G401.6 (cell line): ENCODE results near the gene SERPINA4.
"Not testable (repeated sequence)": the region's sequence is repeated elsewhere in the genome, so short reads cannot be mapped to it uniquely, and the experiment has no call there.

Experiments used
- FAIRE-seq: peaks from 2 replicates; lab custom pipeline; 2012; peaks lifted over from hg19 to GRCh38; lab: Jason Lieb, UNC

SERPINA4 gene

DNA sequence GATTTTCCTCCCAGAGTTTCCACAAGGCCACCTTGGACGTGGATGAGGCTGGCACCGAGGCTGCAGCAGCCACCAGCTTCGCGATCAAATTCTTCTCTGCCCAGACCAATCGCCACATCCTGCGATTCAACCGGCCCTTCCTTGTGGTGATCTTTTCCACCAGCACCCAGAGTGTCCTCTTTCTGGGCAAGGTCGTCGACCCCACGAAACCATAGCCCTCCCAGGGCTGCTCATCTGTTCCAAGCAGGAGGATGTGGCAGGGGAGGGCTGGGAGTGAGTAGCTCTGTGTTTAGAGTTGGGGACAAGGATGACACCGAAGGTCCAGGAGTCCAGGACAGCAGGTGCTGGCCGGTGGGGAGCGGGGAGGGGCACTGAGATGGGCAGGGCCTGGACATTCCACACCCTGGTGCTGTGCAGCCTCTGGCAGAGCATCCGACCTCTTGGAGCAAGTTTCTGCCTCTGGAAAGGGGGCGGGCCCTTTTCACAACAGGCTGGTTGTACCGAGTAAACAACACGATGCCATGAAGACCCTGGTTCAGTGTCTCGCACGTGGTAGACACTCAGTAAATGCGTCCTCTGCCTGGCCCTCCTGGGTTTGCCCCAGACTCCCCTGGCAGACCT is 8.2 kb downstream of the SERPINA4 start:
- FAIRE-seq, result no peak

DNA sequence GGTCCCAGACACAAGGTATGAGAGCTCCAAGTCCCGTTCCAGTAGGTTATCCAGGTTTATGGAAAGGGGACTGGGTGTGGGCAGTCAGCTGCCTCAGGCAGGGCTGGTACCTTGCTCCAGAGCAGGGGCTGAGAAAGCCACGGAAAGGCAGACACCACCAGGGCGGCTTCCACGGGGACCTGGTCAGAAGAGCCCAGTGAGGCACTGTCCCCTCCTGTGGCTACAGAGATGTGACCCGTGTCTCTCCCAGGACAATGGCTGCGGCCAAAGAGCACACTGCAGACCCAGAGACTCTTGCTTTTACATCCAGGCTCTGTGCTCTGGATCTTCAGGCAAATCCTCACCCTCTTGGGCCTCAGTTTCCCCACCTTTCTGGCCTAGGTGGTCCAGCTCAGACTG is 8.8 kb downstream of the SERPINA4 start:
- no peak for FAIRE-seq

DNA sequence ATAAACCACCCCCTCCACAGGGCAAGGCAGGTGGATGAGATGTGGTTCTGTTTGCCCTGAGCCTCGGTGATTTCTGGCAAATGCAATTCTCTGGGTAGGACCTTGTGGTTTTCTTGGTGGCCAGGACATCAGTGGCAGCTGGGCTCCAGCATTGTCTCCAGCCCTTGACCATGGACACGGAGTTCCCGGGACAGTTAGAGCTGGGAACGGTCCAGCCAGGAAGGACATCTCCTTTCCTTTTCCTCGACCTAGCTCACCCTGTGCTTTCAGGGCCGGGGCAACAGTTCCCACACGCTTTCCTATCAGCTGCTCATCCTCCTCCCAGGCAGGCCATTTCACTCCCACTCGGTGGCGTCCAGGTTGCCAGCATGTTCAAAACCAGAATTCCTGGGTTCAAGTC is 9.2 kb downstream of the SERPINA4 start:
- FAIRE-seq, result no peak

DNA sequence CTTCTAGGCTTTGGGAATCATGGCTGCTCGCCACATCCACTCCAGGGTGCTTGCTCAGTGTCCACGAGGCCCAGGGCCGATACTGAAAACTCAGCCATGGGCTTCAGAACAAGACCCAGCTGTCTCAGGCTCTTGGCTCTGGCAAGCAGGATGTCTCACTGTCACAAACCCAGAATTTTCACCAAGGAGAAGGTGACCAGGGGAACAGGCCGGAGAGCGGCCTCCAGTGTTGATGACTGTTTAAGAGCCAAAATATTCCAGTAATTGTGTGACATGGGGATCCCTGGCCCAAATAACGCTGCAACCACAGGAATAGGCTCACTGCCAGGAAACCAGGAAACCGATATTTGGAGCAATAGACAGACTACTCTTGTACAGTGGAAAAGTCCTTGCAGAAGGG is 10.2 kb downstream of the SERPINA4 start:
- FAIRE-seq, result no peak

DNA sequence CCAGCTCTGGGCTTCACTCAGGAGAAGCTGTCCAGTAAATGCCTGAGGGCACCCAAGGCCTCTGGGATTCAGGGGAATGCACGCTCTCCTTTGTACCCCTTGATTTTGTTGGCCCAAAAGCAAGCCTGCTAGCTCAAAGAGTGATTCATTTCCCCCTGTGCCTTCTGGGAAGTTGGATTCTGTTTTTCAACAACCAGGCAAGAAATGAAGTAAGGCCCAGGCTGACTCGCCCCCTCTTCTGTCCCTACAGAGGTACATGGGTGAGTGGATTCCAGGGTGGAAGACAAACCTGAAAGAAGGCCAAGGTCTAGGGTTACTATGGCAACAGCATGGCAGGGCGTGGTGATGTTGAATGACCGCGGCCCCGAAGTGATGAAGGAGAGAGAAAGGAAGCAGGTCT is 10.7 kb downstream of the SERPINA4 start:
- no peak for FAIRE-seq

DNA sequence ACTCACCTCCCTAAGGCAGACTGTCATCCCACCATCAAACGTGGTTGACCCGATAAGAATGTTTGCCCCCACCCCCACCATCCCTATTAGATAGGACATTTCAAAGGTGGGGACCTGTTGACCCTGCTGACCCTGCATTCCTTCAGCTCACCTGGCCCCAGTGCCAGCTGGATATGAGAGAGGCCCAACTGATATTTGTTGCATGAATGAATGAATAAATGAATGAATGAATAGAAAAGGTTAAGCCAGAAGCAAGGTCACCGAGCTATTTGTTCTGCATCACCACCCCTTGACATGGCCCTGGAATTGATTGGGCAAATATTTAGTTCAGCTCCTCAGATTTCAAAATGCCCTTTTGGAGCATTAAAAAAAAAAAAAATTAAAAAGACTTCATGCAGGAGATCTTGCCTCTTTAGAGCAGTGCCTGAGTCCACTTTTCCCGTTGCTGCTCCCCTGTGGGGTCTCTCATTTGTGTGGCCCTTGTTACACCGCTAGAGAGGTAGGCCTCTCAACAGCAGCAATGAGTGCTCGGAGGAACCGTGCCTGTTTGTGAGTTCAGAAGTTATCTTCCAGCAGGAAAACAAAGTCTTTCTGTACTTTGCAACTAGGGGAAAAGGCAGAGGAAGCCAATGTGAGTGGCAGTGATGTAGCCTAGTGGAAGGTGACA is 11.5 kb downstream of the SERPINA4 start:
- no peak for FAIRE-seq

DNA sequence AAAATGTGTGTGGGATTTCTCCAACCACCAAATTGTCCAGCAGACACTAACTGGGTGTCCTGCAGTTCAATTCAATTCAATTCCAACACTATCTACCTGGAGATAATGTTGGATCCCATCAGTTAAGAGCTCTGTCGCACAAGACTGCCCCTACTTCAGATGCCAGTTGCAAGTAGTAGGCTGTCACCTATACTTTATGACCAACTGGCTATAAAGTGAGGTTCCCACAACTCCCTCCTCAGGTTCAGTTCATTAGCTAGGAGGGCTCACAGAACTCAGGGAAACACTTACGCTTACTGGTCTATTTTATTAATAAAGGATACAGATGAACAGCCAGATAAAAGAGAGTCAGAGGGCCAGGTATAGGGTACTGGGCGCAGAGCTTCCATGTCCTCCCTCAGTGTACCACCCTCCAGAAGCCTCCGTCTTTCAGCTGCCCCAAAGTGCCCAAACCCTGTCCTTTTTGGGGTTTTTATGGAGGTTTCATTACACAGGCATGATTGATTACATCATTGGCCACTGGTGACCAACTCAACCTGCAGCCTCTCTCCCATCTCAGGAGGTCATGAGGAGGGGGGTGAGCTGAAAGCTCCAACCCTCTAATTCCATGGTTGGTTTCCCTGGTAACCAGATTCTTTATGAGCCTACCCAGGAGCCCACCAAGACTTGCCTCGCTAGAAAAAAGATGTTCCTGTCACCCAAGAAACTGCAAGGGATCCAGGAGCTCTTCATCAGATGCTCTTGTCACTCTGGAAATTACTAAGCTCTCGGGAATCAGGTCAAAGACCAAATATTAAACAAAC is 12.4 kb downstream of the SERPINA4 start:
- no peak for FAIRE-seq

DNA sequence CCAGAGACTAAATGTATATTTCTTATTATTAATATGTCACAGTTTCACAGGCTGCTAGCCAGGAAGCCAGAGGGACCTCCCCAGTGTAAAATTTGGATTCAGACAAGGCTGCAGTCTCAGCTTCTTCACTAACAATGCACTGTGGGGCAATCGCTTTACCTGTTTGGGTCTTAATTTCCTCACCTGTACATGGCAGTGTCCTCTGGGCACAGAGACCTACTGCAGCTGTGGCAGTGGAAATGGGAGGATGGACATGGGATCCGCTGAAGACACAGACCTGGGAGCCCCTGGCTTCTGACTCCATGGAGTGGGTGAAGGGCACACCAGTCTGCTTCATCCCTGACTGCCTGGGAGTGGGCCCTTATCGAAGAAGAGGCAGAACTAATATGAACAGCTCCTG is 13.1 kb downstream of the SERPINA4 start:
- no peak for FAIRE-seq

DNA sequence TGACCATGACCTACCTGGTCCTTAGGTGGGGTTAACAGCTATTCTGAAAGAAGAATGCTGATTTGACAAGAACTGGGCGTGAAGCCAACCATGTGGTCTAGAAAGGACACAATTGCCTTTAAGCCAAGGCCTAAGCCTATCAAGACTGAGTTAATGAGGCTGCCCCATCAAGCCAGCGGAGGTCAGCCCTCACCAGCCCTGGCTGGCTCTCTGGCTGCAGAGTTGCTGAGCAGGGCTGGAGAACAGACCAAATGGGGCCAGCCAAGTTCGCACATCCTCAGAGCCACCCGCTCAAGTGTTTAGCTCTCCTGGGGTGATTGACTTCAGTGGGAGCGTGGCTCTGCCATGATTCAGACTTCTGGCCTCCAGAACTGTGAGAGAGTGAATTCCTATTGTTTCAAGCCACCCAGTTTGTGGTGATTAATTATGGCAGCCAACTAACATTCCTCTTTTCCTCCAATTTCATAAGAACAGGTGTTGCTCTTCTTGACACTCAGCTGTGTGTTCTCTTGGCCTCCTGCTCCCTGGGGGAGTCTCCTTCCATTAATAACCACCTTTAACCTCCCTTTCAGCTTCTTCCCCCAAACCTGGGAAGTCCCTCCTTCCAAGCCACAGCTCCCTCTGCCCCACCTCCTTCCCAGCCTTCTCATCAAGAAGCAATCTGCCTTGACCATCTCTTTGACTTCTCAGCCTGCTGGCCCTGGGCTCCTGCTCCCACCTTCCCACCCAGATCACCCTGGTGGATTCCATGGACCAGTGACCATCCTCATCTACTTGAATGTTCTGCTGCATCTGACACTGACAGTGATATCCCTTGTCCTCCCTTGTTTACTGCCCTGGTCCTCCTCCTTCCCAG is 14.7 kb downstream of the SERPINA4 start:
- no peak for FAIRE-seq

DNA sequence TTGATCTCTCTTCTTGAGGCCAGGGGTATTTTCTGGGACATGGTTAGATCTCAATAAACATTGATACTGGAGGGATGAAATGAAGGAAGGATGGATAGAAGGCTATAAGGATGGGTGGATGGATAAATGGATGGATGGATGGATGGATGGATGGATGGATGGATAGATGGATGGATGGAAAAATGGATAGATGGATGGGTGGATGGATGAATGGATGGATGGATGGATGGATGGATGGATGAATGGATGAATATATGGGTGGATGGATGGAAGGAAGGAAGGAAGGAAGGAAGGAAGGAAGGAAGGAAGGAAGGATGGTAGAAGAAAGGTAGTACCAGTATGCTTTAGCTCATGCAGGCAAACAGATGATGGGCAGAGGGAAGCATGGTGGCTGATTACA is 16.2 kb downstream of the SERPINA4 start:
- FAIRE-seq, result not testable (repeated sequence)

DNA sequence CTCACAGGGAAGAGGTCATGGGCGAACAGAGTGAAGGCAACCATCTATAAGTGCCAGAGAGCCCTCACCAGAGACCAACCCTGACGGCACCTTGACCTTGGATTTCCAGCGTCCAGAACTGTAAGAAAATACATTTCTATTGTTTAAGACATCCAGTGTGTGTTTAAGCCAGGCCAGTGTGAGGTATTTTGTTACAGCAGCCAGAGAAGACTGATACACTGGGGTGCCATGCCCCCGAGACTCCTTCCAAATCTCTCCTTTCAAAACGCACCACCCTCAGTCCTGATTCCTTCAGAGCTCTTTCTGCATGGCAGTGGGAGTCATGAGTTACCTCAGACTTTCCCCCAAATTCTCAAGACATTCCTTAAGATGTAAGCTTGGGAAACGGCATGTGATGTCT is 17.5 kb downstream of the SERPINA4 start:
- no peak for FAIRE-seq

DNA sequence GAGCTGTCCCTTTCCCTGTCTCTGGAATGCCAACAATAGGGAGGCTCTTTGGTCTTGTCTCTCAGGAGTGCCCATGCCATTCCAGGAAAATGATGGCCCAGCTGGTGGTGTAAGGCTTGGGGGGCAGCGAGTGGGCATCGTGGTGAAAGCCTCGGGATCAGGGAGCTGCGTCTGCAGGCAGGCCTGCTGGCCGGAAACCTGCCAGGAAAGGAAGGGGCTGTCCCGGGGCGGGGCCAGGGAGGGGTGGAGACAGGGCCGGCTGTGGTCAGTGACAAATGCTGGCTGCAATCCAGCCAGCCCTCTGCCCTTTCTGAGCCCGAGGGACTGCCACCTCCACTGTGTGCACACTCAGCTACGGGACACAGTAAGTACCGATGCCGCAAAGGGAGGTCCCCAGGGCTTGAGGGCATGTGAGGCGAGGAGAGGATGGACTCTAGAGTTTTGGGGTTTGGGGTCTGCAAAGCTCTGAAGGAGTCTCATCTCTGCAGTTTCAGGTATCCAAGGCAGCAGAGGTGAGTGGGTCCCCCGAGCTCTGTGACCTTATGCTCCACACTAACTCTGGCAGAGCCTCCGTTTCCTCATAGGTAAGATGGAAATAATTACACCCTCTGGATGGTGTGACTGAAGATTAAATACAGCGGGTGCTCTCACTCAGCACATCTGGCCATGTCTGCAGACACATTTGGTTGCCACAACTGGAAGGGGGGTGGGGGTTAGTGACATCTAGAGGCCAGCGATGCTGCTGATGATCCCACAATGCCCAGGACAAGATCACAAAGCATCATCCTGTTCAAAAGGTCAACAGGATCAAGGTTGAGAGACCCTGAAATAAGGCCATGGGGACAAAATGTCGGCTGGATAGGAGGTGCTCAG is 20.1 kb downstream of the SERPINA4 start, which contains the start of gene SERPINA5:
Gene SERPINA5 (plus strand): TSS at position 300 of the 873 bp plus-strand sequence. CDS start 5,937 bp downstream, outside the sequence.
- FAIRE-seq, result no peak

DNA sequence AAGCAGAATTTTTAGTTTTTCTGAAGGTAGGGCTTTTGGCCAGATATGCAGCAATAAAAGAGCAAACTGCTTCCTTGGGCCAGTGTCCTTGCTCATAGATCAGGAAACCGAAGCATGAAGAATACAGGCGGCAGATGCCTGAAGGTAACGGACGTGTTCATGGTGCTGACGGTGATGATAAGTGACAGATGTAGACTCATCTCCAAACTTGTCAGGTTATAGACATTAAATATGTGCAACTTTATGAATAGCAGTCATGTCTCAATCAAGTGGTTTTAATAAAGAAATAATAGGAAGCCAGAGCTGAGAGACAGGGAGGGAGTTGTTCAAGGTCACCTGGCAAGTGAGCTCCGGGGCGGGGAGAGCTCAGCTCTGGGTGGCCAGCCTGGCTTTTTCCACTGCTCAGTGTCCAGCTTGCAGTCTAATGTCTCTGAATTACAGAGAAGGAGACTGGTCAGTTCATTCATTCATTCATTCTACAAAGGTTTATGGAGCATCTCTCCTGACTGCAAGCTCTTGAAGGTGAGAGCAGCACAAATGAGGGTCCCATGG is 21.0 kb downstream of the SERPINA4 start:
- no peak for FAIRE-seq

DNA sequence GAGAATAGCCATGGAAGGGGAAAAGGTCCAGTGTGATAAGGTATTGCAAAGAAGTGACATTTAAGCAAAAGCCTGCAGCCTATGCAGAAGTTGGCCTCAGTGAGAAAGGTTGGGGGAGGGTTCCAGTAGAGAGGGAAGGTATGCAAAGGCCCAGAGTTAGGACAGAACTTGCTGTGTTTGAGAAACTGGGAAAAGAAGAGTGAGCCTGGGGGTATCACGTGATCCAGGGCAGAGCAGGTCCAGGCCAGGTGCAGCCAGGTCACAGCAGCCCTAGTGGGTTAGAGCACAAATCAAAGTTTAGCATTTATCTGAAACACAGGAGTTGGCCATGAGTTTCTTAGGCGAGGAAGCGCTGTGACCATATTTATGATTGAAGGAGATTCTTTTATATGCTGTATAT is 21.6 kb downstream of the SERPINA4 start:
- no peak for FAIRE-seq

DNA sequence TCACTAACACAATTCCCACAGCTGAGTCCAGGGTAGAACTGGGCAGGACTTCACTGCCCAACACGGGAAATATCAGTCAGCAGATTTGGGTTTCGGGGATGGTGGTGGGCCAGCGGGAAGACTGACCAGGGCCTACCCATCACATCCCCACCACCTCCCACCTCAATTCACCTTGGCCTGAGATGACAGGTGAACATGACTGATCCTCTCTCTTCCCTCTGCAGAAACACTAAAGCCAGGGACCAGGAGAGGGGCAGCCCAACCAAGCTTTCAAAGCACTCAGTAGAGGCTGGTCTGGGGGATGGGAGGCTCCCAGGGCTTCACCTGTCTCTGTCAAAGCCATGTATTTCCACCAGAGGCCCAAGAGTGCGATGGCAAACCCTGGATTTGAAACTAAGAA is 22.3 kb downstream of the SERPINA4 start:
- FAIRE-seq, result no peak

DNA sequence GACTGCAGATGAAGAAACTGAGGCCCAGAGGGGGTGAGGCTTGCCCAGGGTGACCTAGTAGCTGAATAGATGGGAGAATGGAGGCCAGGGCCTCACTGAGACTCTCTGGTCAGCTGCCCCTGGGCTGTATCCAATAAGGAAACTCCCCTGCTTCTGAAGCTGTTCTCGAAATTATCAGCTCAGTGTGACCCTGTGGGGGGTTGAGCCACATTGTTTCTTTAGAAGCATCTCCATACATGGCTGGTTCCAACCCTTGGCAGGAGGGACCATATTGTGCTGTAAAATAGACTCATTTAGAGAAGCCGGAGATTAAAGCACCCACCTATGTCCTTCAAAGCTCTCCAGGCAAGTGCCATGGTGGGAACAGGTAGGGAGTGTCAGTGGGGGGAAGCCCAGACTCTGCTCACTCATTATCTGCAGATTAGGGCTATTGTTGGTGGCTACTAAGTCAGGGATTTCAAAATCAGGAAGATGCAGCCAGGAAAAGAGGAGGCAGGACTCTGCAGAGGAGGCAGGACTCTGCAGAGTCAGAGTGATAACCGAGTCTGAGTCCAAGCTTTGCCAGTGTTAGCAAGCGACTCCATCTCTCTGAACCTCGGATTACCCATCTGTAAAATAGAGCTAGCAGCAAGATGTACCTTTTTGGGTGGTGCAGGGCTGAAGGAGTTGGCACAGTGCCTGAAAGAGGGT is 23.5 kb downstream of the SERPINA4 start:
- no peak for FAIRE-seq

DNA sequence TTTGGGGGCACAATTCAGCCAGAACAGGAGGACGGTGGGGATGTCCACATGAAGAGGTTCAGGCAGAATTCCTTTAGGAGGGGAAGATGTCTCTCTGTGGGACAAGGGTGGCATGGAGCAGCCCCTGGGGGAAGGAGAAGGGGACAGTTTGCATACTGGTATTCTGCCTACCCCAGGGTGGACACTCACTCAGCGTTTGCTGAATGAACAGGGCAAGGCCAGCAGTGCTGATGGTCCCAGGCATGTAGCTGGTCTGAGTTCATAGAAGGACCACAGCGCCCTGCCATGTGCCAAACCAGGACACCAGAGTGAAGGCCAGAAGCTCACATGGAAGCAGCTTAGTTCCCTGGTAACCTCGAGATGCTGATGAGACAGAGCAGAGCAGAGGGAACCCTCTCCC is 25.4 kb downstream of the SERPINA4 start:
- FAIRE-seq, result no peak

DNA sequence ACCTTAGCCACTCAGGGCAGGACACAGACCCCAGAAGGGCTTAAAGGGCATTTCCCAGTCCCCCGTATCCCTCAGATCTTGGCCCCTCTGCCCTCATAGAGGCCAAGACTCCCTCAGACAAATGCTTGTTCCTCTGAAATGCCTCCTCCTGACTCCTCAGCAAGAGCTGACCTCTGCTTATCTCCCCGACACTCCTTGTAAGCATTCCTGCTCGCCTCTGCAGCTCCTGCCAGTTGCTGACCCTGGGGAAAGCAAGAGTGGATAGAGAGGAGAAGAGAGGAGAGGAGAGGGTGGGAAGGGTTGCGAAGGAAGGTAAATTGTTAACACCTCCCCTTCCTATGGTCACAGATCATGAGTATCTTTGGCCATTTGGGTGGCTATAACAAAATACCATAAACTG is 27.1 kb downstream of the SERPINA4 start:
- FAIRE-seq, result no peak

DNA sequence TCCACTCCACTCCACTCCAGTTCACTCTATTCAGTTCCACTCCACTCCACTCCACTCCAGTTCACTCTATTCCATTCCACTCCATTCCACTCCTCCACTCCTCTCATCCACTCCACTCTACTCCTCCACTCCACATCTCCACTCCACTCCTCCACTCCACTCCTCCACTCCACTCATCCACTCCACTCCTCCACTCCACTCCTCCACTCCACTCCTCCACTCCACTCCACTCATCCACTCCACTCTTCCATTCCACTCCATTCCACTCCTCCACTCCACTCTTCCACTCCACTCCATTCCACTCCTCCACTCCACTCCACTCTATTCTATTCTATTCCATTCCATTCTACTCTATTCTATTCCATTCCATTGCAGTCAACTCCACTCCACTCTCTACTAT is 29.8 kb downstream of the SERPINA4 start:
- FAIRE-seq, result no peak

DNA sequence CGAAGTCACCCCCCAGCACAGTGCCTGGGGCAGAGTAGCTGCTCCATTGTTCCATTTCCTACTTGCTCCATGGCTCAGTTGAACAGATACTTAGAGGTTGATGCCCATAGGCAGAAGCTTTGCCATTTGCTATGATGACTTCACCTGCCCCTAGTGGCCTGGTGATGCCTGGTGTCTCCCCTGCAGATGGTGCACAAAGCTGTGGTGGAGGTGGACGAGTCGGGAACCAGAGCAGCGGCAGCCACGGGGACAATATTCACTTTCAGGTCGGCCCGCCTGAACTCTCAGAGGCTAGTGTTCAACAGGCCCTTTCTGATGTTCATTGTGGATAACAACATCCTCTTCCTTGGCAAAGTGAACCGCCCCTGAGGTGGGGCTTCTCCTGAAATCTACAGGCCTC is 30.6 kb downstream of the SERPINA4 start:
- no peak for FAIRE-seq

DNA sequence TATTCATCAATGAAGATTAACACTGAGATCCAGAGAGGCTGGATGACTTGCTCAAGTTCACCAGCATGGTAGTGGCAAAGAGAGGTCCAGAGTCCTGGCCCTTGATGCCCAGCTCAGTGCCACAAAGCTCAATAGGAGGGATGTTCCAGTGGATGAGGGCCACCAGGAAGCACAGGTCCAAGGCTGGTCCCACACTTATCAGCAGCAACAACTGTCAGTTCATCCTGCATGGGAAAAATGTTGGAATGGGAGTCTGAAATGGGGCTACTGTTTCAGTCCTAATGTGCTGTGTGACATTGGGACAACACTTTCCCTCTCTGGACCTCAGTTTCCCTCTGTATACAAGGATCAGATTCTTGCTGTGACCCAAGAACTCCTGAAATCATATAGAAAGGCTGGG is 31.2 kb downstream of the SERPINA4 start:
- FAIRE-seq, result no peak
